ENCODE measurements around the gene ZC3H10. TPM values are rescaled to one million over a fixed set of nuclear protein-coding genes. Genes with fewer than 3 reads are reported as not detected.

The ZC3H10 gene
- total and polyA plus RNA-seq, 2 of the 13 experiments (the other 11 are each of a cell fraction or from before 2014, with no cell fraction given) = 0.70 to 2.3 TPM

DNA sequence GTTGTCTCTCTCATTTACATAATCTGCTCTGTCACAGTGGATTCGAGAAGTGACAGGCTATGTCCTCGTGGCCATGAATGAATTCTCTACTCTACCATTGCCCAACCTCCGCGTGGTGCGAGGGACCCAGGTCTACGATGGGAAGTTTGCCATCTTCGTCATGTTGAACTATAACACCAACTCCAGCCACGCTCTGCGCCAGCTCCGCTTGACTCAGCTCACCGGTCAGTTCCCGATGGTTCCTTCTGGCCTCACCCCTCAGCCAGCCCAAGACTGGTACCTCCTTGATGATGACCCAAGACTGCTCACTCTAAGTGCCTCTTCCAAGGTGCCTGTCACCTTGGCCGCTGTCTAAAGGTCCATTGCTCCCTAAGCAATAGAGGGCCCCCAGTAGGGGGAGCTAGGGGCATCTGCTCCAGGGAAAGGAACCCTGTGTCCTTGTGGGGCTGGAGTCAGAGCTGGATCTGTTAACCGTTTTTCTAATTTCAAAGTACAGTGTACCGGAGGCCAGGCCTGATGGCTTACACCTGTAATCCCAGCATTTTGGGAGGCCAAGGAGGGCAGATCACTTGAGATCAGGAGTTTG lies 33.0 kb upstream of the ZC3H10 start (continued):
- TF ChIP-seq, protein P1, sequence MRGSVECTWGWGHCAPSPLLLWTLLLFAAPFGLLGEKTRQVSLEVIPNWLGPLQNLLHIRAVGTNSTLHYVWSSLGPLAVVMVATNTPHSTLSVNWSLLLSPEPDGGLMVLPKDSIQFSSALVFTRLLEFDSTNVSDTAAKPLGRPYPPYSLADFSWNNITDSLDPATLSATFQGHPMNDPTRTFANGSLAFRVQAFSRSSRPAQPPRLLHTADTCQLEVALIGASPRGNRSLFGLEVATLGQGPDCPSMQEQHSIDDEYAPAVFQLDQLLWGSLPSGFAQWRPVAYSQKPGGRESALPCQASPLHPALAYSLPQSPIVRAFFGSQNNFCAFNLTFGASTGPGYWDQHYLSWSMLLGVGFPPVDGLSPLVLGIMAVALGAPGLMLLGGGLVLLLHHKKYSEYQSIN (CRISPR knock-in tag; IDR thresholded peaks at IDR 0.05; ENCODE audit: borderline replicate concordance) = no peak
- TF ChIP-seq CEBPB (IDR thresholded peaks at IDR 0.05; ENCODE audit: borderline replicate concordance, low read depth, low read length) (no peak), ZNF766 (CRISPR knock-in tag; IDR thresholded peaks at IDR 0.05; ENCODE audit: borderline replicate concordance) (no peak), ZNF574 (CRISPR knock-in tag; IDR thresholded peaks at IDR 0.05) (0 out of 2 replicates have a peak, but pooled peaks have one; percentile 25), AHR (CRISPR knock-in tag; IDR thresholded peaks at IDR 0.05) (no peak), TCF7L2 (IDR thresholded peaks at IDR 0.05; ENCODE audit: low read depth, low read length) (no peak), ZKSCAN8 (CRISPR knock-in tag; IDR thresholded peaks at IDR 0.05; ENCODE audit: borderline replicate concordance) (no peak), ZNF615 (CRISPR knock-in tag; IDR thresholded peaks at IDR 0.05; ENCODE audit: borderline replicate concordance) (no peak), RBFOX2 (IDR thresholded peaks at IDR 0.05; ENCODE audit: low read depth, low read length) (0 out of 2 replicates have a peak, but pooled peaks have one; percentile 42), NCOA1 (CRISPR knock-in tag; IDR thresholded peaks at IDR 0.05) (no peak), NFIC (IDR thresholded peaks at IDR 0.05; ENCODE audit: low read length) (no peak), ZNF746 (CRISPR knock-in tag; IDR thresholded peaks at IDR 0.05) (no peak), ZFP1 (CRISPR knock-in tag; IDR thresholded peaks at IDR 0.05) (no peak), FOSL1 (CRISPR knock-in tag; IDR thresholded peaks at IDR 0.05; ENCODE audit: borderline replicate concordance) (no peak), SMC3 (IDR thresholded peaks at IDR 0.05; ENCODE audit: low read length) (peak; percentile 35; the same call in 1 of the 2 replicates), ZNF530 (CRISPR knock-in tag; IDR thresholded peaks at IDR 0.05; ENCODE audit: low read depth) (no peak), ARID2 (CRISPR knock-in tag; IDR thresholded peaks at IDR 0.05; ENCODE audit: borderline replicate concordance) (no peak)
- TF ChIP-seq, protein P2, sequence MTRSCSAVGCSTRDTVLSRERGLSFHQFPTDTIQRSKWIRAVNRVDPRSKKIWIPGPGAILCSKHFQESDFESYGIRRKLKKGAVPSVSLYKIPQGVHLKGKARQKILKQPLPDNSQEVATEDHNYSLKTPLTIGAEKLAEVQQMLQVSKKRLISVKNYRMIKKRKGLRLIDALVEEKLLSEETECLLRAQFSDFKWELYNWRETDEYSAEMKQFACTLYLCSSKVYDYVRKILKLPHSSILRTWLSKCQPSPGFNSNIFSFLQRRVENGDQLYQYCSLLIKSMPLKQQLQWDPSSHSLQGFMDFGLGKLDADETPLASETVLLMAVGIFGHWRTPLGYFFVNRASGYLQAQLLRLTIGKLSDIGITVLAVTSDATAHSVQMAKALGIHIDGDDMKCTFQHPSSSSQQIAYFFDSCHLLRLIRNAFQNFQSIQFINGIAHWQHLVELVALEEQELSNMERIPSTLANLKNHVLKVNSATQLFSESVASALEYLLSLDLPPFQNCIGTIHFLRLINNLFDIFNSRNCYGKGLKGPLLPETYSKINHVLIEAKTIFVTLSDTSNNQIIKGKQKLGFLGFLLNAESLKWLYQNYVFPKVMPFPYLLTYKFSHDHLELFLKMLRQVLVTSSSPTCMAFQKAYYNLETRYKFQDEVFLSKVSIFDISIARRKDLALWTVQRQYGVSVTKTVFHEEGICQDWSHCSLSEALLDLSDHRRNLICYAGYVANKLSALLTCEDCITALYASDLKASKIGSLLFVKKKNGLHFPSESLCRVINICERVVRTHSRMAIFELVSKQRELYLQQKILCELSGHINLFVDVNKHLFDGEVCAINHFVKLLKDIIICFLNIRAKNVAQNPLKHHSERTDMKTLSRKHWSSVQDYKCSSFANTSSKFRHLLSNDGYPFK (CRISPR knock-in tag; IDR thresholded peaks at IDR 0.05; ENCODE audit: borderline replicate concordance) = no peak
- TF ChIP-seq, protein P3, sequence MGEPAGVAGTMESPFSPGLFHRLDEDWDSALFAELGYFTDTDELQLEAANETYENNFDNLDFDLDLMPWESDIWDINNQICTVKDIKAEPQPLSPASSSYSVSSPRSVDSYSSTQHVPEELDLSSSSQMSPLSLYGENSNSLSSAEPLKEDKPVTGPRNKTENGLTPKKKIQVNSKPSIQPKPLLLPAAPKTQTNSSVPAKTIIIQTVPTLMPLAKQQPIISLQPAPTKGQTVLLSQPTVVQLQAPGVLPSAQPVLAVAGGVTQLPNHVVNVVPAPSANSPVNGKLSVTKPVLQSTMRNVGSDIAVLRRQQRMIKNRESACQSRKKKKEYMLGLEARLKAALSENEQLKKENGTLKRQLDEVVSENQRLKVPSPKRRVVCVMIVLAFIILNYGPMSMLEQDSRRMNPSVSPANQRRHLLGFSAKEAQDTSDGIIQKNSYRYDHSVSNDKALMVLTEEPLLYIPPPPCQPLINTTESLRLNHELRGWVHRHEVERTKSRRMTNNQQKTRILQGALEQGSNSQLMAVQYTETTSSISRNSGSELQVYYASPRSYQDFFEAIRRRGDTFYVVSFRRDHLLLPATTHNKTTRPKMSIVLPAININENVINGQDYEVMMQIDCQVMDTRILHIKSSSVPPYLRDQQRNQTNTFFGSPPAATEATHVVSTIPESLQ (CRISPR knock-in tag; conservative IDR thresholded peaks at IDR 0.05) = no peak

Measured in HepG2 (cell line).